HG02973 (cell line): ENCODE data around the gene SYMPK.

Source experiments
- ATAC-seq: cut with Tn5 transposase; IDR thresholded peaks from one replicate; pipeline ENCODE4 v1.9.1; 2021; ENCODE audit warnings: moderate library complexity; ENCODE audit not compliant: unreplicated experiment

Gene SYMPK

GRCh38 chr19:45782820-45783785, 79.8 kb downstream of the SYMPK start:
- ATAC-seq, result no peak

GRCh38 chr19:45782162-45782691, 80.7 kb downstream of the SYMPK start, which contains the start of gene DMPK:
Gene DMPK, minus strand, starts transcription at chr19:45782490. Its CDS starts 138 bp downstream, at chr19:45782352.
- no peak for ATAC-seq

- no peak for ATAC-seq
Measured at GRCh38 chr19:45781214-45782161, 81.5 kb downstream of the SYMPK start.

GRCh38 chr19:45780448-45781213, 82.3 kb downstream of the SYMPK start:
- no peak for ATAC-seq

- ATAC-seq, result no peak
Measured at GRCh38 chr19:45780146-45780447, 82.8 kb downstream of the SYMPK start.

GRCh38 chr19:45779231-45780145, 83.5 kb downstream of the SYMPK start:
- peak; percentile 64 for ATAC-seq

- no peak for ATAC-seq
Measured at GRCh38 chr19:45778010-45778661, 84.8 kb downstream of the SYMPK start.

GRCh38 chr19:45777395-45777961, 85.5 kb downstream of the SYMPK start:
- ATAC-seq, result no peak

- no peak for ATAC-seq
Measured at GRCh38 chr19:45774765-45775164, 88.2 kb downstream of the SYMPK start.

- no peak for ATAC-seq
Measured at GRCh38 chr19:45773384-45773783, 89.6 kb downstream of the SYMPK start.

- ATAC-seq, result no peak
Measured at GRCh38 chr19:45772912-45773311, 90.0 kb downstream of the SYMPK start.

- no peak for ATAC-seq
Measured at GRCh38 chr19:45772130-45772840, 90.7 kb downstream of the SYMPK start.

- ATAC-seq, result no peak
Measured at GRCh38 chr19:45771311-45771933, 91.5 kb downstream of the SYMPK start.

GRCh38 chr19:45770192-45771101, 92.5 kb downstream of the SYMPK start:
- peak; percentile 45 for ATAC-seq

- no peak for ATAC-seq
Measured at GRCh38 chr19:45769821-45770191, 93.1 kb downstream of the SYMPK start.

- peak; percentile 46 for ATAC-seq
Measured at GRCh38 chr19:45768984-45769782, 93.8 kb downstream of the SYMPK start, which contains the start of gene SIX5. Gene SIX5, minus strand, starts transcription at chr19:45769252. Its CDS starts 408 bp downstream, at chr19:45768844.
